GM12864 (cell line): Measurements from ENCODE around the gene GLUD2.
"Not testable (repeated sequence)": the region's sequence is repeated elsewhere in the genome, so short reads cannot be mapped to it uniquely, and the experiment has no call there.

Source experiments
- DNase-seq: peaks from one replicate; pipeline ENCODE4 v3.0.0-alpha.2; 2011; ENCODE audit warnings: low read depth
- H3K4me3 ChIP-seq: 2 replicates; pipeline ENCODE4 v1.5.1; 2011; ENCODE audit warnings: mild to moderate bottlenecking, low read depth, low read length, control low read depth
- CTCF ChIP-seq: IDR thresholded peaks from 2 replicates; pipeline ENCODE4 v1.5.1; 2011; ENCODE audit warnings: low read depth, mild to moderate bottlenecking, moderate library complexity, low read length, control low read depth, inconsistent platforms; ENCODE audit errors: missing control alignments

The GLUD2 gene

GRCh38 chrX:121050781-121051180 lies 3.4 kb downstream of the GLUD2 start:
- no peak for TF ChIP-seq CTCF
- H3K4me3 ChIP-seq, result no peak overlapping the region
- DNase-seq, result no peak

GRCh38 chrX:121052122-121052521 lies 4.7 kb downstream of the GLUD2 start:
- no peak for DNase-seq
- no peak overlapping the region for H3K4me3 ChIP-seq

GRCh38 chrX:121062289-121062688 lies 14.9 kb downstream of the GLUD2 start:
- H3K4me3 ChIP-seq, result no peak overlapping the region

More at GRCh38 chrX:121052122-121052521, 4.7 kb downstream of the GLUD2 start:
- no peak for TF ChIP-seq CTCF

GRCh38 chrX:121064579-121064978 lies 17.2 kb downstream of the GLUD2 start:
- H3K4me3 ChIP-seq, result no peak overlapping the region
- no peak for DNase-seq
- no peak for TF ChIP-seq CTCF

More at GRCh38 chrX:121062289-121062688, 14.9 kb downstream of the GLUD2 start:
- no peak for TF ChIP-seq CTCF
- DNase-seq, result no peak

- not testable (repeated sequence) for H3K4me3 ChIP-seq, DNase-seq
Measured at GRCh38 chrX:121084247-121084646, 36.8 kb downstream of the GLUD2 start.

- no peak for TF ChIP-seq CTCF
- DNase-seq, result no peak
- H3K4me3 ChIP-seq, result no peak overlapping the region
Measured at GRCh38 chrX:121084903-121085611, 37.6 kb downstream of the GLUD2 start.

GRCh38 chrX:121085612-121086010 lies 38.2 kb downstream of the GLUD2 start:
- no peak for TF ChIP-seq CTCF
- no peak for DNase-seq

More at GRCh38 chrX:121085612-121086010, 38.2 kb downstream of the GLUD2 start:
- no peak overlapping the region for H3K4me3 ChIP-seq
